ENCODE measurements around the gene LIPC. TPM values are rescaled to one million over a fixed set of nuclear protein-coding genes. Genes with fewer than 3 reads are reported as not detected.

The LIPC gene
- total and polyA plus RNA-seq, 2 of the 4 experiments (the other 2 are of a cell fraction) = 0.07 TPM; not detected in 1

- CTCF ChIA-PET = no interaction called here
- no CpG with 5 or more reads among the region's 9 CpGs for WGBS, 2 experiments (ENCODE audit: extremely low coverage in 2 of 2, insufficient read length in 1 of 2)
Observed at GRCh38 chr15:58506783-58507668, 75.2 kb downstream of the LIPC start.

More at GRCh38 chr15:58506783-58507668, 75.2 kb downstream of the LIPC start:
- Histone ChIP-seq H2AK5ac (ENCODE audit: low read depth, low read length) (no peak overlapping the region; the same call in 1 of the 2 replicates), H2AFZ (replicated peaks; ENCODE audit: low read length, poor library complexity) (no peak overlapping the region), H3K4me3 (ENCODE audit: insufficient read depth, low read depth, low read length) (no peak overlapping the region), H3K14ac (replicated peaks; ENCODE audit: low read depth, low read length) (no peak overlapping the region), H3K9me1 (ENCODE audit: insufficient read depth, low read length) (peaks cover 7% of the 10 kb centered on the region; the same call in 1 of the 2 replicates), H3K18ac (ENCODE audit: low read depth, low read length) (peak overlapping the region; percentile 70; the same call in 1 of the 2 replicates), H3K27ac (ENCODE audit: insufficient read depth, low read length) (no peak overlapping the region), H2AK9ac (replicated peaks; ENCODE audit: low read depth, low read length, poor library complexity) (peak overlapping the region; percentile 17), H3K4me1 (ENCODE audit: control insufficient read depth, insufficient read depth, low read length) (peaks cover 3% of the 10 kb centered on the region; the same call in 1 of the 2 replicates), H2BK20ac (ENCODE audit: low read depth, low read length) (peak overlapping the region; percentile 34; the same call in 1 of the 2 replicates), H2BK5ac (ENCODE audit: low read depth, low read length, poor library complexity, severe bottlenecking) (no peak overlapping the region), H3K79me1 (ENCODE audit: low read depth in 1 of 2, low read length in 2 of 2) (no peaks in the 10 kb centered on the region), H4K5ac (ENCODE audit: low read depth, low read length) (no peak overlapping the region), H3K4me2 (ENCODE audit: low read depth, low read length) (no peak overlapping the region), H4K8ac (ENCODE audit: low read depth in 2 of 2, low read length in 2 of 2) (no peak overlapping the region), H3K27me3 (ENCODE audit: control insufficient read depth, insufficient read depth, low read length) (no peaks in the 10 kb centered on the region), H3K4ac (ENCODE audit: low read depth, low read length) (no peak overlapping the region; the same call in 1 of the 2 replicates), H4K91ac (ENCODE audit: insufficient read depth, low read depth, low read length) (no peak overlapping the region), H2BK15ac (ENCODE audit: low read depth, low read length) (peak overlapping the region; percentile 18; the same call in 1 of the 3 replicates), H3K56ac (ENCODE audit: extremely low read depth, insufficient read depth, low read length) (no peak overlapping the region), H3K9me3 (ENCODE audit: control insufficient read depth, insufficient read depth, low read length) (no peaks in the 10 kb centered on the region), H2BK120ac (ENCODE audit: low read depth, low read length) (no peak overlapping the region), H4K20me1 (ENCODE audit: insufficient read depth, low read length) (no peaks in the 10 kb centered on the region), H3K9ac (ENCODE audit: low read depth, low read length) (no peak overlapping the region), H3K23ac (ENCODE audit: low read depth, low read length) (no peak overlapping the region), H3K36me3 (ENCODE audit: control insufficient read depth, insufficient read depth, low read length) (no peaks in the 10 kb centered on the region)
- in situ Hi-C loops (cut with MboI; ENCODE audit: low sequenced_read_pairs) (no loop called here), intact Hi-C loops (cut with micrococcal nuclease) (no loop called here), dilution Hi-C loops (cut with HindIII; ENCODE audit: low sequenced_read_pairs, unreplicated experiment) (no loop called here)
- TF ChIP-seq USF2 (IDR thresholded peaks at IDR 0.05; ENCODE audit: low read depth, low read length) (no peak), CEBPB (IDR thresholded peaks at IDR 0.05; ENCODE audit: low read depth, low read length) (peak; percentile 95)
- no peak for ATAC-seq (ENCODE audit: low read depth)
- POLR2A ChIA-PET (ENCODE audit: unreplicated experiment) = interaction anchor here (0.6 kb wide), 1 partner anchor 96 kb away, joined by 3 read pairs; no protein-coding TSS in a partner anchor
- DNase-seq = no peak
- BruUV-seq (replicated peaks) = no TSS peak

Data from IMR-90 (cell line).